G401.6 (cell line): Measurements from ENCODE around the gene KANSL1.

Experiments
- FAIRE-seq: peaks from 2 replicates; lab custom pipeline; 2012; peaks lifted over from hg19 to GRCh38; lab: Jason Lieb, UNC

Gene KANSL1

DNA sequence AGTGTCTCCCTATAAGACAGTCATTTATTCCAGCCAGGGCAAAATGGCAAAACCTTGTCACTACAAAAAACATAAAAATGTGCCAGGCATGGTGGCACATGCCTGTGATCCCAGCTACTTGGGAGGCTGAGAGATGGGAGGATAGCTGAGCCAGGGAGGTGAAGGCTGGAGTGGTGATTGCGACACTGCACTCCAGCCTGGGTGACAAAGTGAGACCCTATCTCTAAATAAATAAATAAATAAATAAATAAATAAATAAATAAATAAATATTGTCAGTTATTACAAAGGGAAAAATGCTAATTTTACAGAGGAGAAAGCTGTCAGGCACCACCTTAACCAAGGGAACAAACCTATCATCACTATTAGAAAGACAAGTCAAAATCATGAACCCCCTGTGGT, 118.7 kb downstream of the KANSL1 start:
- FAIRE-seq: no peak

DNA sequence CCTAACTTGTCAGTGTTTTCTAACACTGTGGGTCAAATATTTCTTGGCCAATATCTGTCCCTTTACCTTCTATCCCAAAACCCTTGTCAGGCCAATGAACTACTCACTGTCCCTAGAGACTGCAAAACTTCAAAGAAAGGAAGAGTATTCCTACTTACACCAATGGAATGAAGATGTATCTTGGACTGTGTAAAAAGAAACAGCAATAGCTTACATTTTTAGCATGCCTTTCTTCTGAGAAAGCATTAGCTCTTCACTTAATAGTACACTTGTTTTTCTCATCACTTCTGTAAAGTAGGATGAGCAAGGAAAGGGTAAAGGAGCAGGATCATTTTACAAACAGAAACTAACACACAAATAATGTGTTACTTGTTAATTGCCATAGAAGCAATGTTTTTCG, 120.2 kb downstream of the KANSL1 start:
- no peak for FAIRE-seq

DNA sequence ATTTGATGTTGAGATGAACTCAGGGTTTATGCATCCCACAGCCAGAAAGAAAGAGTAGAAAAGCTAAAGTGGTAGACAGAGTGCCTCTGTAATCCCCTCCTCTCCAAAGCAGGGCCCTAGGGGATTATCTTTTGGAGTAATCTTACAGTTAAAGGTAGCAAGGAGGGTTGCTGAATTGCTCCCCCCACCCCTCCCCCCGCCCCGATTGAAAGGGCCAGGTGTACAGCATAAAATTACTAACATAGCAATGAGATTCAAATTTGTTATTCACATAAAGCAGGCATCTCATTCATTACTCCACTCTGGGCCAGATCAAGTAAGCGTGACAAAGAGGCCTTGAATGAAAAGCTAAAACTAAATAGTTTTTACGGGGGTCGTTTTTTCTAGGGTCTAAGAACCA, 121.4 kb downstream of the KANSL1 start:
- FAIRE-seq: no peak

DNA sequence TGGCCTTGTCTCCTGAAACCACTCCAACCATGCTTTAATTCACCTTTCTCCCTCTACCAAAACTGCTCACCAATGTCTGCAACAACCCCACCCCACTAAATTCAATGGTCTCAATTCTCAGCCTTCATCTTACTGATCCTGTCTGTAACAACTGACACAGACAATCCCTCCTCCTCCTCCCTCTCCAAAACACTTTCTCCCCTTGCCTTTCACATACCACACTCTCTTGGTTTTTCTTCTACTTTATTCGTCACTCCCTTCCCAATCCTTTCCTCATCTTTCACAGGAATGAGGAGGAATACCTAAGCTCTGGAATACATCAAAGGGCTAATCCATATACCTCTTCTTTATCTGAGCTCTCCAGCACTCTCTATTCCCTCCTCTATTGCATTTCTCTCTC, 128.8 kb downstream of the KANSL1 start:
- no peak for FAIRE-seq

DNA sequence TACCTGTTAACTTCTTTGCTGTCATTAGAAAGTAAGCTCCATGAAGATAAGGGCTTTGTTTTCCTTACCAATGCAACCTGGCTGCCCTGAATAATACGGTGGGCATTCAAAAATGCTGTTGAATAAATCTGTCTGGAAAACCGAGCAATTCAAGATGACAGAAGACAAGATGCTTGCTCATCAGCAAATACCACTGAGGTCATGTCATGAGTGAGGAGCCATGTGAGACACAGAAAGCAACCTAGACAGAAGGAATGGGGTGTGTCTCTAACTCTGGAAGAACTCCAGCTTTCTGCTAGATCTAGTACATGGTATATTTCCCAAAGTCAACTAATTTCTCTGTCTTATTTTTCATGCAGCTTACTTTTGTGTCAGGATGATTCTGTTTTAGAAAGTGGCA, 130.0 kb downstream of the KANSL1 start:
- FAIRE-seq: no peak

DNA sequence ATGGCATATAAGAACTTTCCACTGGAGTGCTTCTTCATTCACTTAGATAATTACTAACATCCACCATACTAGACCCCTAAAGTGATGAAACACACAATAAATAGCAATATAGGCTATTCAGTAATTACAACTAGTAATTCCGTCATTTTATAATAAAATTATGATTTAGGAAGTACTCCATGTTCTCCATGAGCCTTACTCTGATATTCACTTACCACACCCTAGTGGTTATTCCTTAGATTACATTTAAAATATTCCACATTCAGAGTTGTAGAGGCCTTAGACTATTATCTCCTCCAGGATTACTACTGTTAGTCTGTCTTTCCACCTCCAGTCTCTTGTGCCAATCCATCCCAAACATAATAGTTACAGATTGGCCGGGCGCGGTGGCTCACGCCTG, 131.8 kb downstream of the KANSL1 start:
- FAIRE-seq: peak; percentile 78

DNA sequence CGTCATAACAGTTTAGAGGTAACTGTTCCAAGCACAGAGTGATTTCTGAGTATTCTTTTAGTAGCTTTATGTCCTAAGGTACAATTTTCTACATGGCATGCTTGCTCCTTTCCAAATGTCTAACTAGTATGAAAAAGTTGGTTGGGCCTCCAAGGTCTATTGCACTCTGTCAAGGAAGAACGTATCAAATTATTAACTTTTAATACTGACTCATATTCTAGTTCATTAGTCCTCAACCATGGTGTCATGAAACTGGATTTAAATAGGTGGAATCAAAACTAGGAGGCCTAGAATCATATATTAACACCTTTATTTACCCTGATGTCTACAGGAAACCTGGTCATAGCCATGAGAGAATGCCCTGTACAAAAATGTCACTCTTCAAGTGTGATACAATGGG, 132.8 kb downstream of the KANSL1 start:
- FAIRE-seq: no peak

DNA sequence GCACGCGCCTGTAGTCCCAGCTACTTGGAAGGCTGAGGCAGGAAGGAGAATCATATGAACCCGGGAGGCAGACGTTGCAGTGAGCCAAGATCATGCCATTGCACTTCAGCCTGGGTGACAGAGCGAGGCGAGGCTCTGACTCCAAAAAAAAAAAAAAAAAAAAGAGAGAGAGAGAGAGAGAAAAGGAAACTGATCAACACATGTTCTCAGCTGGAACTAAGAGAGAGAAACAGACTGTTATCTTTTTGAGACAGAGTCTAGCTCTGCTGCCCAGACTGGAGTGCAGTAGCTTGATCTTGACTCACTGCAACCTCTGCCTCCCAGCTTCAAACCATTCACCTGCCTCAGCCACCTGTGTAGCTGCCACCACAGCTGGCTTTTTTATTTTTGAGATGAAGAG, 133.7 kb downstream of the KANSL1 start:
- no peak for FAIRE-seq

DNA sequence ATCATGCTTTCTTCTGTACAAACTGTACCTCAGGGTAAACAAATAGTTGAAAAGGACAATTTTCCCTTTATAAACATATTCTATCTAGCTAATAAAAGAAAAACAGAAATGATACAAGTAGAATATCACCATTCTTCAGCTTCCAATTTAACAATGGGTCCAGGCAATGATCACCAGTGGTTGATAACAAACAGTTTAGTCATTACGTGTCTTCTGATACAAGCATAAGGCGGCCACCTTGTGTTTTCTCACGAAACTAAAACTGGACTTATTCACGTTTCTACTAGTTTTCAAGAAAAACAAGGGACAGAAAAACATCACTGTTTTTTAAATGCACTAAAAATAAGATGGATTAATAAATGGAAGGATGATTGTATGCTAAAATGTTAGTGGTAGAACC, 135.9 kb downstream of the KANSL1 start:
- no peak for FAIRE-seq

DNA sequence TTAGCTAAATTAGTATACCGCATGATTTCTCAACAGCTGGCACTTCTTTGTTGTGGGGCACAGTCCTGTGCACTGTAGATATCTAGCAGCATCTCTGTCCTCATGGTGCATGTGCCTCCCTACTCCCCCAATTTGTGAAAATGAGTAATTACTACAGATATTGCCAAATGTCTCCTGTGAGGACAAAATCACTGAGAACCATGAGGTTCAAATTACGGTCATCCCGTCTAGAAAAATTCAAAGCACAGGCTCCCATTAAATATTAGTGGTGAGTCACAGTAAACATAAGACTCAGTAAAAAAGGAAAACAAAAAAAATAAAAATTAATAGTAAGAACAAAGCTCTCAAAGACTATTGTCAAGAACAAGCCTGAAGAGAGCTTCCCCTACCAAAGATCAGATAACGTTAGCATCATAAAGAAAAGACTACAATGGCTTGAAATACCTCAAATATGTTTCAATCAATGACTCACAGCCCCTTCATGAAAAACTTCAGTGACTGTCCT, 136.4 kb downstream of the KANSL1 start:
- FAIRE-seq: no peak

DNA sequence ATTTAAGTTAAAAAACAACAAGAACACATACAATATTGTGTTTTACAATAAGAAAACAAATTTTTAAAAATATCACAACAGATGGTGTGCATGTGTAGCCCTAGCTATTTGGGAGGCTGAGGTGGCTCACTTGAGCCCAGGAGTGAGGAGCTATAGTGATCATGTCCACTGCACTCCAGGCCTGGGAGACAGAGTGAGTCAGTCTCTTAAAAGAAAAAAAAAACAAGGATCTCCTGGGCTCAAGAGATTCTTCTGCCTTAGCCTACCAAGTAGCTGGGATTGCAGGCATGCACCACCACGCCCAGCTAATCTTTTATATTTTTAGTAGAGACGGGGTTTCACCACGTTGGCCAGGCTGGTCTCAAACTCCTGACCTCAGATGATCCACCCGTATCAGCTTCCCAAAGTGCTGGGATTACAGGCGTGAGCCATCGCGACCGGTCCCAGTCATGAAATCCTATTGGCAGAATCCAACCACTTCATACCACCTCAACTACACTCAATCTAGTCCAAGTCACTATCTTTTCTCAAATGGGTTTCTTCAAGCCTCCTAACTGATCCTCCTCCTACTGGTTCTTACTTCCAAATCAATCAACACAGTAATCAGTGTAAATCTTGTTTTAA, 139.2 kb downstream of the KANSL1 start:
- no peak for FAIRE-seq

DNA sequence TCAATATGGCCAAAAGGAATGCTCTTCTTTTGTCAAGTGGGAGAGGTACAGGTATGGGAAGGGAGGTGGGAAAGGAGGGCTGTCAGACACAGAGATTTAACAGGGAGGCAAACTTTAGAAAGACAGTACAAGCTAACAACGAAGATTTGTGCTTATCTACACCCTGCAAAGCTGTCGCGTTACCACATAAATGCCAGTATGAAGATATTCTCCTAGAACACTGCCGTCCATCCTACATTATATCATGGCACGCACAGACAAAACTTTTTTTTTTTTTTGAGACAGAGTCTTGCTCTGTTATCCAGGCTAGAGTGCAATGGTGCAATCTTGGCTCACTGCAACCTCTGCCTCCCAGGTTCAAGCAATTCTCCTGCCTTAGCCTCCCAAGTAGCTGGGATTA, 143.6 kb downstream of the KANSL1 start:
- no peak for FAIRE-seq

DNA sequence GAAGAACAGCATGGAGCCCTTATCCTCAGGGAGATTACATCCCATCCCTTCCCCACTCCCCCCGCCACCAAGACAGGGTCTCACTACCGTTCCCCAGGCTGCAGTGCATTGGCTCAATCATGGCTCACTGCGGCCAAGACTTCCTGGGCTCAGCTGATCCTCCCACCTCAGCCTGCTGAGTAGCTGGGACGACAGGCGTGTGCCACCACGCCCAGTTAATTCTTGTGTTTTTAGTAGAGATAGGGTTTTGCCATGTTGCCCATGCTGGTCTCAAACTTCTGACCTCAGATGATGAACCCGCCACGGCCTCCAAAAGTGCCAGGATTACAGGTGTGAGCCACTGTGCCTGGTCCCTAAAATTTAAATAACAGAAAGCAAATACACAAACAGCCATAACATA, 145.4 kb downstream of the KANSL1 start:
- no peak for FAIRE-seq

DNA sequence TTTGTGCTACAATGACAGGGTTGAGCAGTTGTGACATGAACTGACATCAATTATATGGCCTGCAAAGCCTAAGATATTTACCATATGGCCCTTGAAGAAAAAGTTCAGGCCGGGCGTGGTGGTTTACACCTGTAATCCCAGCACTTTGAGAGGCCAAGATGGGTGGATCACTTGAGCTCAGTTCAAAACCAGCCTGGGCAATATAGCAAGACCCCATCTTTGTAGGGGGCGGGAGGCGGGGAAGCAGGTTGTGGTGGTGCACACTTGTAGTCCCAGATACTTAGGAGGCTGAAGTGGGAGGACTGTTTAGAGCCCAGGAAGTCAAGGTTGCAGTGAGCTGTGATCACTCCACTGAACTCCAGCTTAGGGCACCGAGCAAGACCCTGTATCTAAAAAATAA, 145.8 kb downstream of the KANSL1 start:
- FAIRE-seq: no peak

DNA sequence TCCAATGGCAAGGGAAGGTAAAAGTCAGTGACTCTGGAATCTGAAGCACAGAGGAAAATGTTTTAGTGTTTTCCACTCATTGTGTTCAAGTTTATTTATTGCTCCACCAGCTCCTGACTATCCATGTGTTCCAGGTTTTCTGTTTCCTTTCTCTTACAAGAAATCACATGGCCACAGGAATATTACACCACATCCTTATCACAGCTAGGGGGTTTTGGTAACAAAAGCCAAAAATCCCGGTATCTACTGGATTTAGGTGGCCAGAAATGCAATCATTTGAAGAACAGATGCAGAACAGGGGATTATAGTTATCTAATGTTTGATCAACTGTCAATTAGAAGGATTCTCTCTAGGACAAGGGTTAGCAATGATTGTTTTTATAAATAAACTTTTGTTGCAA, 146.3 kb downstream of the KANSL1 start:
- no peak for FAIRE-seq

DNA sequence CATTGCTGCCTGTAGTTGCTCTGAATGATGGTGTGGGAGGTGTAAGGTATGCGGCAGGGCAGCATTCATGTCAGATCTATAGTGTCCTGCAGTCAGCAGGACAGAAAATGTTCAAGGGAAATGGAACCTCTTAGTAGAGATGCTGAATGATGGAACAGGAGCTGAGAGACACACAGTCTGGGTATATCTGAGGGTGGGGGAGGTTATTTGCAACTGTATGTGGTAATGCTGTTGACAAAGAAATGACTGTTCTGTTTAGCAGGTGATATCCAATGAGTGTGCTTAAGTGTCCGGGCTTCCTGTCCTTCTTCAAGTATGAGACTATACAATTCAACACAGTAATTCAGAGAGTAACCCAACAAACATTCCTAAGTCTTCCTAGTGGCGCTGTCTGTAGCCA, 147.6 kb downstream of the KANSL1 start:
- FAIRE-seq: no peak

DNA sequence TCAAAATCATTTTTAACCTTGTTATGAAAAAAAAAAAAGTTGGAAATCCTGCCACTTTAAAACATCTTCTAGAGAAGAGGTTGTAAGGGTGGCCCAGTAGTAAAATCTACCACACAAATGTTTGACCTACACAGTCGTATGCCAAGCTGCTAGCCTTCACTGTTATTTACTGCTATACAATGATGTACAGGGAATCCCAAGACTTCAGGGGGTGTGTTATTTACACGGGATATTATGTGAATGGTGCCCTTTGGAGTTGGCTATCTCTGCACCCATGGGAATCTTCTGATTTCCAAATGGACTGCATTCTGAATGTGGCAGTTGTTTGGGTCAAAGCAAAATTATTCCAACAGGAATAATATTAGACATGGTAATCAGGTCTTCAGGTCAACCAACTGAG, 148.2 kb downstream of the KANSL1 start:
- no peak for FAIRE-seq

DNA sequence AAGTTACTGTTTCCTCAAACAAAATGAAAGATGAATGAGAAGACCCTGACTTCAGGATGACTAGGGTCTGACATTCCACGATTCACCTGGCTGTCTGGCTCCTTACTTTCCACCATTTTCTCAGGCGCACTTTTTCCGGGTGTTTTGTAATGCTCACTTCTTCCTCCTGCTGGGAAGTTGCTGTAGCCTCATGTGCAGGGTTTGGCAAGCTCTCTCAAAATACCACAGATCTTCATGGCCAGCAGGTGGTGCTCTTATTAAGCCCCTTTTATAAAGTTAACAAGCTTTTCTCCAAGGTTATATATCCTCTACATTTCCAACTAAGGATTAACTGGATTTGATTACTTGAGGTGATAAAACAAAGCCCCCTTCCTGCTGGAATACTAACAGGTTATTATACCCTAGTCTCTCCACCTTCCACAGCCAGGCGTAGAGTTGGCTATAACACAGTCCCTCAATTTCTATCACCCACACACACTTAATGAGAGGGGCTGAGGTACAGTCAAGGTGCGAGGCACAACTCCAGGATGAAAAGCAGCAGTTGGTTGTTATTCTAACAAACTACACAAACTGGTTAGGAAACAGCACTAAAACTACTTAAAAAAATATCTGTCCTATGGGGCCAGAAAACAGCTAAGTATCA, 148.8 kb downstream of the KANSL1 start:
- peak; percentile 94 for FAIRE-seq

DNA sequence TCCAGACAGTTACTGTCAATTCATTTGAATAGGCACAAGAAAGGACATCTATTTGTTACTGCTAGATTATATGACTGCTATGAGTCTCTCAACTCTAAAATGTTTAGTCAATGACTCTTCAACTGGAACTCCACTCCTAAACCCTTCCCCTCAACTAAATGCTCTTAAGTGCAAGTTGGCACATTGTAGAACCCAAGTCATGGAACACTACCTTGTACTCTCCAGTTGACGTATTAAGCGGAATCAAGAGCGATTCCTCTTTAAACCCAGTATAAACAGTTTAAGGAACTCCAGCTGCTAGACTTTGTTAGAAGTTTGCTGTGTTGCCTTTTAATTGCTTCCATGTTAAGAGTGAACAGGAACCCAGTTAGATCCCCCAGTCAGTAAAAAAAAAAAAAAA, 149.6 kb downstream of the KANSL1 start:
- no peak for FAIRE-seq

DNA sequence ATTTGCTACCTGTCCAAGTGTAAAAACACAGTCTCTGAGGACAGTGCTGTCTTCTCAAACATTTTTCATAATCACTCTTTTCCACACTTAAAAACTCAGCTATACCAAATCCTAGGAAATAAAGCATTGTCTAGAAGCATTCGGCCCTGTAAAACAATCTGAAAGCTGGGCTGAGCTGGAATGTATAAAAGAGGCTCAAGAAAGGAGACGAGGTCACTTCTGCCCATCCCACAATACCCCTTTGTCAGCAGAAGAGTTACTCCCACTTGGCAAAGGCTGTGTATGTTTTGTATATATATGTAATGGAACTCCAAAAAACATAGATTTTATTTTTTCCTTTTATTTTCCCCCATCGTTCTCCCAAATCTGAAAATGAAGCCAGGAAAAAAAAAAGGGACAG, 150.3 kb downstream of the KANSL1 start:
- no peak for FAIRE-seq

DNA sequence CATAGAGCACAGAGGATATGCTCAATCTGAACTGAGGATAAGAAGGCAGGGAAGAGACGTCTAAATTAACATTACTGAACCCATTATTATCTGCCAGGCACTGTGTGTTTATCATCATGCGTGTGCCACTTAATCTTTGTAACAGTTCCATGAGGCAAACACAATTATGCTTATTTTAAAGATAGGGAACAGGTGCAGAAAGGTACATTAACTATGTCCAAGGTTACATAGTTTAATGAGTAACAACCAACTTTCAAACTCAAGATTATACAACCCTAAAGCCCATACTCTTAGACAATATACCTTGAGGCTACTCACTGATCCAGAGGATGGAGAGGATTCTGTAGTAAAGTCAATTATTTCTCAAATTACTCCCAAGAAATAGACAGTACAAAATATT, 151.0 kb downstream of the KANSL1 start:
- no peak for FAIRE-seq

DNA sequence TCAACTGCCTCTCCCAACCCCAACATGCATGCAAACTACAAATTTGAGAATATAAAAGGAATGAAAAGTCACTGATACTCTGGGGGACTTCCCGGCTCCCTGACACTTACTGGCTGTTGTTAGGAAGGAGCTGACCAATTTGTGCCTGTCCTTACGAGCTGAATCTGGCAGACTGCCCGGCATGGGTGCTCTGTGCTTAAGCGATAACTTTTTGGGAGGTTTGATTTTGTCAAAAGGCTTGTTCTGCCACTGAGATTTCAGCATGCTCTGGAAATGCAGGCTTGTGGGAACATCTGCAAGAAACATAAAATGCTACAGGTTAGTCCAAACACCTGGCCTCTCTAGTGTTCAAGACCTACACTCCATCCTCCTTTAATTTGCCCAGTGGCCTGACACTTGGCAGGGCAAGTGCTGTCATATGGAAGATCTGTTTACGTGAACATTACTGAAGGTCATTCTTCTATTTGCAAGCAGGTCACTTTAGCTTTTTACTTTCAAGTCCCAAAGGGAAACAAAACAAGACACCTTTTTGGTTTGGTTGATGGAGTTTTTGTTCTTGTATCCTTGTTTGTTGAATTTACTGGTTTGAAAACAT, 153.5 kb downstream of the KANSL1 start:
- FAIRE-seq: no peak

DNA sequence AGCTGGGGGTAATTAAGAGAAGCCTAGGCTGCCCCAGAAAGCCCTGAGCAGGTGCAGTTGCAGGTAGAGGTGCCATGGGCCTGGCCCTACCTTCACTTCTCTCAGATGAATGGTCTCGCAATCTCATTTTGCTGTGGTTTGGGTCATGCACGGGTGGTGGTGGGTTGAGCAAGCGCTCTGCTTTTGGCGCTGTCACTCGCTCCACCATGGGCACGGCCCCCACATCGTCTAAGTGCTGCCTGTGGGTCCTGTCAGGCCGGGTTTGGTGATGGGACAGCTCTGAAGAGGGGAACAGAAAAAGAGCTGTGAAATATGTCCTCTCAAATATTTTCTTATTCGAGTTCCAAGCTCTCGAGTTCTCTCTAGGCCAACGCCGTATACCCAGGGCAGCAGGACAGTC, 154.3 kb downstream of the KANSL1 start:
- no peak for FAIRE-seq

DNA sequence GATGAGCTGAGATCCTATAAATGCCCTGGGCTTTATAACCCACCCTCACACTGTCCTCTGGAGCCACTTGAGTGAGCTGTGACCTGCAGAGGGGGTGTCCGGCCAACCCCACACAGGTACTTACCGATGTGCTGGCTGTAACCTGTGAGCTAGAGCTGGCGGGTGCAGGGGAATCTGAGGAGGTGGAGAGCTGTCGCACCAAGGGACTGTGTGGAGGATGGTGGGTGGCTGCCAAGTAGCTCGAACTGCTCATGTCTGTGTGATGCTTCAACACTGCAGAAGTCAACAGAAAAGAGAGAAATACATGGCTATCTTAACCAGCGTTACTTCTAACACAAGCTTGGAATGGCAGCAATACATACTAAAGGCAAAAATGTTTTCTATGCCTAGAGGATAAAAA, 154.8 kb downstream of the KANSL1 start:
- no peak for FAIRE-seq
